Duodenal mucosa (tissue), 2 donors: ENCODE results near the gene DEFB116.
"Not testable (repeated sequence)": the region's sequence is repeated elsewhere in the genome, so short reads cannot be mapped to it uniquely, and the experiment has no call there.

Source experiments
- H3K27ac ChIP-seq: one replicate; pipeline ENCODE4 v1.7.0; 2013; ENCODE audit warnings: low read depth, low read length
- H3K27me3 ChIP-seq, 2 donors: one replicate each; pipeline ENCODE4 v1.7.0; 2013; ENCODE audit warnings: low read length in 2 of 2, control low read depth in 1 of 2; ENCODE audit not compliant: insufficient read depth in 2 of 2, control insufficient read depth in 1 of 2
- H3K36me3 ChIP-seq, 2 donors: one replicate each; pipeline ENCODE4 v1.7.0; 2013; ENCODE audit warnings: low read length in 2 of 2, control low read depth in 1 of 2; ENCODE audit not compliant: insufficient read depth in 2 of 2, control insufficient read depth in 1 of 2
- H3K4me1 ChIP-seq, 2 donors: one replicate each; pipeline ENCODE4 v1.7.0; 2013; ENCODE audit warnings: low read length in 2 of 2, control low read depth in 1 of 2; ENCODE audit not compliant: insufficient read depth in 2 of 2, control insufficient read depth in 1 of 2
- H3K4me3 ChIP-seq, 2 donors: one replicate each; pipeline ENCODE4 v1.7.0; 2013; ENCODE audit warnings: low read length in 2 of 2, low read depth in 1 of 2
- H3K9ac ChIP-seq, 2 donors: one replicate each; pipeline ENCODE4 v1.7.0; 2013; ENCODE audit warnings: low read length in 2 of 2, low read depth in 1 of 2
- H3K9me3 ChIP-seq, 2 donors: one replicate each; pipeline ENCODE4 v1.7.0; 2013; ENCODE audit warnings: low read length in 2 of 2, control low read depth in 1 of 2; ENCODE audit not compliant: control insufficient read depth in 1 of 2

DEFB116 gene

DNA sequence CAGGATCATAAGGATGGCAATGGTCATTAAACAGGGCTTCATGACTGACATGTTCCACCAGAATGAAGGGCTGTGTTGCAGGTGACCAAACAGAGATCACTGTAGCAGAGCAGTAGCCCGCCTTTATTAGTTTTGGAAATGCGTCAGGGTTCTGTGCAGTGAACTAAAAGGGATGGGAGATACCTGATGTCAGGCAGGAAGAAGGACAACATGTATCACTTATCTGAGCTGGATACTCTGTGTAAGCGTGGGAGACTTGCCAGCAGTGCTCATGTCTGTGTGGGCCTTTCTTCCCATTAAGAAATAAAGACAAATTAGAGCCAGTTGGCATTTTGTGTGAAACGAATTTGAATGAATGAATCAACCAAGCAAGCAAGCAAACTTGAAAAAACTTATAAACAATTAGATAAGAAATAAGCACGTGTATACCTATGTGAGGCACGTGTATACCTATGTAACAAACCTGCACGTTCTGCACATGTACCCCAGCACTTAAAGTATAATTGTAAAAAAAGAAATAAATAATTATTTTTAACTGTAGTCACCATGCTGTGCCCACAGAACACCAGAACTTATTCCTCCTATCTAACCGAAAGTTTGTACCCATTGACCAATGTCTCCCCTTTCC, at the start of gene DEFB116:
Gene DEFB116 (minus strand): TSS at position 51 of the 628 bp plus-strand sequence. CDS start 0 bp downstream, at position 51.
- H3K27ac ChIP-seq: no peak within 1 kb of the TSS
- H3K4me3 ChIP-seq: no peak within 1 kb of the TSS
- peaks cover 5 to 6% of the 10 kb centered on the region in 2 donors for H3K9me3 ChIP-seq
- H3K27me3 ChIP-seq: no peaks in the 10 kb centered on the region
- H3K36me3 ChIP-seq: no peaks in the 10 kb centered on the region
- no peak within 1 kb of the TSS for H3K9ac ChIP-seq
- H3K4me1 ChIP-seq: no peaks in the 10 kb centered on the region

- Histone ChIP-seq H3K27ac (no peak overlapping the region), H3K9me3 (peaks cover 3% of the 10 kb centered on the region in 2 donors), H3K36me3 (no peaks in the 10 kb centered on the region), H3K4me1 (no peaks in the 10 kb centered on the region), H3K9ac (no peak overlapping the region), H3K27me3 (no peaks in the 10 kb centered on the region), H3K4me3 (no peak overlapping the region)
Measured at GRCh38 chr20:31355981-31356380, 47.6 kb upstream of the DEFB116 start.

GRCh38 chr20:31341470-31341869, 33.1 kb upstream of the DEFB116 start:
- peaks cover 0 to 10% of the 10 kb centered on the region in 2 donors for H3K9me3 ChIP-seq
- no peaks in the 10 kb centered on the region for H3K36me3 ChIP-seq
- no peak overlapping the region for H3K9ac ChIP-seq
- H3K4me1 ChIP-seq: no peaks in the 10 kb centered on the region
- no peaks in the 10 kb centered on the region for H3K27me3 ChIP-seq
- H3K27ac ChIP-seq: no peak overlapping the region
- H3K4me3 ChIP-seq: no peak overlapping the region

DNA sequence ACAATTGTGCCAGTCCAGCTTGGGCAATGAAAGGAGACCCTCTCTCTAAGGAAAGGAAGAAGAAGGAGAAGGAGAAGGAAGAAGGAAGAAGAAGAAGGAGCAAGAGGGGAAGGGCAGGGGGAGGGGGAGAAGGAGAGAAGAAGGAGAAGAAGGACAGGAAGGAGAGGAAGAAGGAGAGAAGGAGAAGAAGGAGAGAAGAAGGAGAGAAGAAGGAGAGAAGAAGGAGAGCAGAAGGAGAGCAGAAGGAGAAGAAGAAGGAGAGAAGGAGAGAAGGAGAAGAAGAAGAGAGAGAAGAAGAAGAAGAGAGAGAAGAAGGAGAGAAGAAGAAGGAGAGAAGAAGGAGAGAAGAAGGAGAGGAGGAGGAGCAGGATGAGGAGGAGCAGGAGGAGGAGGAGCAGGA, 22.5 kb upstream of the DEFB116 start:
- no peak overlapping the region for H3K4me3 ChIP-seq
- no peaks in the 10 kb centered on the region for H3K36me3 ChIP-seq
- H3K27ac ChIP-seq: no peak overlapping the region
- no peaks in the 10 kb centered on the region for H3K4me1 ChIP-seq
- H3K27me3 ChIP-seq: no peaks in the 10 kb centered on the region
- H3K9me3 ChIP-seq: peaks cover 2 to 16% of the 10 kb centered on the region in 2 donors
- no peak overlapping the region for H3K9ac ChIP-seq

DNA sequence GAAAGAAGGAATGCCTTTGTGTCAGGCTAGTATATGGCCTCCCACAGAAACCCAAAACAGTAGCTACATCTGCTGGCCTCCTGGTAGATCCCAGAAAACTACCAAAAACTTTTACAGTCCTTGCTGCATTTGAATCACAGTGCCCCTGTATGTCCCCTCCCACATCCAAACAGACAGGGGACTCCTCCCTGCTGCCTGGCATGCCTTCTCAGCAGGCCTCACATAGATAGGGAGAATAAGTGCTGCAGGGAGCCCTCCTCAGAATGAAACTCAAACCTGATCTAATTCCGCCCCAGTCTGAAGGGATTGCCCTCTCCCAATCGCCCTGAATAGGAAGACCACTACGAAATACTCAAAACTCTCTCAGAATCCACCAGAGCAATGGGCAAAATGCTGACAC, 14.1 kb upstream of the DEFB116 start:
- Histone ChIP-seq H3K9ac (no peak overlapping the region), H3K9me3 (peaks cover 8 to 16% of the 10 kb centered on the region in 2 donors), H3K36me3 (no peaks in the 10 kb centered on the region), H3K4me3 (no peak overlapping the region), H3K4me1 (no peaks in the 10 kb centered on the region), H3K27me3 (no peaks in the 10 kb centered on the region), H3K27ac (no peak overlapping the region)

DNA sequence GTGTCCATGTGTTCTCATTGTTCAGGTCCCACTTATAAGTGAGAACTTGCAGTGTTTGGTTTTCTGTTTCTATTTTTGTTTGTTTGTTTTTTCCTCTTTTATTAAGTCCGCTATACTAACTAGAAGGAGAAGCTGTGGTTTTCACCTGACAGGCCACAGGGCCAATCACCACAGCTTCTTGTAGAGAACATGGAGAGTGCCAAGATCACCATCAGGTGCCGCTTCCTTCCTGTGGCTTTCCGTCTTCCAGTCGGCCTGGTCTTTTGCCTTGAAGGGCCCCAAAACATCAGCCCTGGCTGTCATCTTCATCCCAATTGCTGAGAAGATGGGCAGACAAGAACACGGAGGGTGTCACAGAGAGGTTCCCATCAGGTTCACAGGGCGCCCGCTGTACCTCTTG, 23.4 kb downstream of the DEFB116 start:
- not testable (repeated sequence) for H3K4me1 ChIP-seq, H3K27me3 ChIP-seq, H3K4me3 ChIP-seq, H3K36me3 ChIP-seq, H3K9ac ChIP-seq, H3K27ac ChIP-seq
- H3K9me3 ChIP-seq: peaks cover 18 to 36% of the 10 kb centered on the region in 2 donors

DNA sequence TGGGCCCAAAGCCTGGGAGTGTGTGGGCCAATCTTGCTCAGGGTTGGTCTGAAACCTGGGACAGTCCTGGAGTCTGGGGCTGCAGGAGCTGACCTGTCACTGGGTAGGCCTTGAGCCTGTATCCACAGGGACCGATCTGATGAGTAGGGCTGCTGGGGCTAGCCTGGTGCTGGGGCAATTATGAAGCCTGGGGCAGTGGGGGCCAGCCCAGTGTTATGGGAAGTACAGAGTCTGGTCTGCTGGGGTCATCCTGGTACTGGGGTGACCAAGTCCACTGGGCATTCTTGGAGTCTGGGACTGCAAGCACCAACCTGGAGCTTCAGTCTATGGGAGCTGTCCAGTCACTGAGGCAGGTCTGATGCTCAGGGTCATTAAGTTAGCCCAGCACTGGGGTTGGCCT, 30.2 kb downstream of the DEFB116 start:
- no peak overlapping the region for H3K4me3 ChIP-seq
- peaks cover 17 to 22% of the 10 kb centered on the region in 2 donors for H3K9me3 ChIP-seq
- H3K27me3 ChIP-seq: no peaks in the 10 kb centered on the region
- H3K4me1 ChIP-seq: no peaks in the 10 kb centered on the region
- no peaks in the 10 kb centered on the region for H3K36me3 ChIP-seq
- no peak overlapping the region for H3K27ac ChIP-seq
- no peak overlapping the region for H3K9ac ChIP-seq

DNA sequence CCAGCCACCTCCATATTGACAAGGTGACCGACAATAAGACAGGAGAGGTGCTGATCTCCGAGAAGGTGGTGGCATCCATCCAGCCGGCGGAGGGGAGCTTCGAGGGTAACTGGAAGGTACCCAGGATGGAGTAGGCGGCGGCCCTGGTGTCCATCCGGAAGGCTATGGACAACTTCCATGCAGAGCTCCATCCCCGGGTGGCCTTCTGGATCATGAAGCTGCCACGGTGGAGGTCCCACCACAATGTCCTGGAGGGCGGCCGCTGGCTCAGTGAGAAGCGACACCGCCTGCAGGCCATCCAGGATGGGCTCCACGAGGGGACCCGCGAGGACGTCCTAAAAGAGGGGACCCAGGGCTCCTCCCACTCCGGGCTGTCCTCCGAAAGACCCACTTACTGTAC, 33.9 kb downstream of the DEFB116 start:
- Histone ChIP-seq H3K27me3 (no peaks in the 10 kb centered on the region), H3K4me1 (no peaks in the 10 kb centered on the region), H3K9ac (no peak overlapping the region), H3K9me3 (peaks cover 42 to 47% of the 10 kb centered on the region in 2 donors), H3K27ac (no peak overlapping the region), H3K4me3 (no peak overlapping the region), H3K36me3 (no peaks in the 10 kb centered on the region)

DNA sequence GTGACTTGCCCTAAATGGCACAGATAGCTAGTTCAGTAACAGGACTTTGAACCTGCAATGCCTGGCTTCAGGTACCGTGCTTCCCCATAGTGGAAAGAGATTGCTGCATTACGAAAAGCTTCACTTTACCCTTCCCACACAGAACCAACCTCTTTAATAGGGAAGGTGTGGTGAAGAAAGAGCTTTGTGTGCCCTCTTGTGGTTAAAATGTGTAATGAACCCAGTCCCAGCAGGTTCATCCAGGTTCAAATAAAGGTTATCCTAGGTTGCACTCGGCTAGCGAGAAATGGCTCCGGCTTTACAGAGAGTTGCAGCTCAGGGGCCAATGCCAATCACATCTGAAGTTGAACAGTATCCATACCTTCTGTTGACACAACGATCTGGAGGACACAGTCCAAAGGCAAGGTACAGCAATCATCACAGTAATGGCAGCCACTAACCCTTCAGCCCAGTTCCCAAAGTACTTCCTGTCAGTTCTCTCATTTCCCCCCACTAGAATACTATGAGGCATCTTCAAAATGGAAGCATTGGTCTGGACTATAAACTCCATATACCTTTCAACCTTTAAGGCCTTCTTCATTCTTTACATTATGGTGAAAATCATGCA, 48.0 kb downstream of the DEFB116 start:
- Histone ChIP-seq H3K27ac (no peak overlapping the region), H3K4me3 (no peak overlapping the region), H3K9ac (no peak overlapping the region), H3K4me1 (no peaks in the 10 kb centered on the region), H3K27me3 (no peaks in the 10 kb centered on the region), H3K36me3 (no peaks in the 10 kb centered on the region), H3K9me3 (peaks cover 12 to 22% of the 10 kb centered on the region in 2 donors)

- no peaks in the 10 kb centered on the region for H3K36me3 ChIP-seq
- H3K9me3 ChIP-seq: peaks cover 12 to 22% of the 10 kb centered on the region in 2 donors
- H3K9ac ChIP-seq: no peak within 1 kb of the TSS
- H3K4me3 ChIP-seq: no peak within 1 kb of the TSS
- no peaks in the 10 kb centered on the region for H3K27me3 ChIP-seq
- no peak within 1 kb of the TSS for H3K27ac ChIP-seq
- H3K4me1 ChIP-seq: no peaks in the 10 kb centered on the region
Measured at GRCh38 chr20:31257364-31257763, 51.0 kb downstream of the DEFB116 start, which contains the start of gene DEFB115. DEFB115 (plus strand) TSS chr20:31257664; CDS start chr20:31257664, 0 bp downstream.
